DND-41 (cell line): ENCODE data around the gene KLHL6.

Source experiments
- EZH2 ChIP-seq: IDR thresholded peaks from 3 replicates; pipeline ENCODE4 v1.6.1; 2012; ENCODE audit warnings: borderline replicate concordance, low read depth, mild to moderate bottlenecking, moderate library complexity, low read length, inconsistent platforms; ENCODE audit not compliant: severe bottlenecking
- TF ChIP-seq, protein P1 (sequence below): IDR thresholded peaks from 2 replicates; pipeline ENCODE4 v1.5.1; 2012; ENCODE audit warnings: borderline replicate concordance, low read length, moderate library complexity, mild to moderate bottlenecking; ENCODE audit not compliant: poor library complexity, severe bottlenecking; ENCODE audit errors: extremely low read depth

DNA sequence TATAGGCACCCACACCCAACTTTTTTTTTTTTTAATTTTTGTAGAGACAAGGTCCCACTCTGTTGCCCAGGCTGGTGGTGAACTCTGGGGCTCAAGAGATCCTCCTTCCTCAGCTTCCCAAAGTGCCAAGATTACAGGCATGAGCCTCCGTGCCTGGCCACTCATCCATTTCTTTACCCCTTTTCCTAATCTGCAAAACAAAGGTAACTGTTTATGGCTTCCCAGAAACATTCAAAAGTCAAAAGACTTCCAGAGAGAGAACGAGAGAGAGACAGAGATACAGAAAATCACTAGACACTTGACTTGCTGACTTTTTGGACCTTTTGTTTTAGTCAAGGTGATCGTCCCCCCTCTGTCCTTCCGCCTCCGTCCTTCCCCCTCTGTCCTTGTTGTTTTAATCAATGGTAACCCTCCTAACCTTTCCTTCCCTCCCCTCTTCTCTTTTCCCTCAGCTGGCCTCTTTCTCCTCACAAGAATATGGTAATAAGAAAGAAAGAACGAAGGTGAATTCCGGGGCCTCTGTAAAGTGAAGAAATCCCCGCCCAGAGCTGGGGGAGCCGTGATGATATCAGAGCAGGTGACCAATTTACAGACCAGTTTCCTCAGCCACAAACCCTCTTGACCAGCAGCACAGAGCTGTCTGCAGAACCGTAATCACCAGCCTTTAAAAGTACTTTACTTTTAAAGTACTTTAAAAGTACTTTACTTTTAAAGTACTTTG, 21.9 kb downstream of the KLHL6 start:
- TF ChIP-seq, protein P1, sequence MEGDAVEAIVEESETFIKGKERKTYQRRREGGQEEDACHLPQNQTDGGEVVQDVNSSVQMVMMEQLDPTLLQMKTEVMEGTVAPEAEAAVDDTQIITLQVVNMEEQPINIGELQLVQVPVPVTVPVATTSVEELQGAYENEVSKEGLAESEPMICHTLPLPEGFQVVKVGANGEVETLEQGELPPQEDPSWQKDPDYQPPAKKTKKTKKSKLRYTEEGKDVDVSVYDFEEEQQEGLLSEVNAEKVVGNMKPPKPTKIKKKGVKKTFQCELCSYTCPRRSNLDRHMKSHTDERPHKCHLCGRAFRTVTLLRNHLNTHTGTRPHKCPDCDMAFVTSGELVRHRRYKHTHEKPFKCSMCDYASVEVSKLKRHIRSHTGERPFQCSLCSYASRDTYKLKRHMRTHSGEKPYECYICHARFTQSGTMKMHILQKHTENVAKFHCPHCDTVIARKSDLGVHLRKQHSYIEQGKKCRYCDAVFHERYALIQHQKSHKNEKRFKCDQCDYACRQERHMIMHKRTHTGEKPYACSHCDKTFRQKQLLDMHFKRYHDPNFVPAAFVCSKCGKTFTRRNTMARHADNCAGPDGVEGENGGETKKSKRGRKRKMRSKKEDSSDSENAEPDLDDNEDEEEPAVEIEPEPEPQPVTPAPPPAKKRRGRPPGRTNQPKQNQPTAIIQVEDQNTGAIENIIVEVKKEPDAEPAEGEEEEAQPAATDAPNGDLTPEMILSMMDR = no peak
- no peak for TF ChIP-seq EZH2
